Endothelial cell of umbilical vein (primary cell): Measurements from ENCODE around the gene COL21A1. TPM values are rescaled to one million over a fixed set of nuclear protein-coding genes. Genes with fewer than 3 reads are reported as not detected.
A peak's percentile ranks its signal among the peaks of the same experiment; 100 is the strongest.

ENCODE experiments used
- BruUV-seq: library from RNA; stranded (reverse); fragments of 400-500 nt; replicated peaks from 2 replicates; lab custom pipeline; 2021; lab: Mats Ljungman, UMichigan
- CTCF ChIA-PET: fragments of 300-600, 350-600 bp; sonication (Branson Sonifier 250); formaldehyde crosslinking; loops from one replicate; lab custom pipeline; 2021; ENCODE audit warnings: antibody characterized with exemption, inconsistent platforms; lab: Charles Lee
- POLR2A ChIA-PET: fragments of 300-600, 350-600 bp; sonication (Branson Sonifier 250); formaldehyde crosslinking; loops from one replicate; lab custom pipeline; 2021; ENCODE audit warnings: antibody characterized with exemption, inconsistent platforms; lab: Charles Lee
- DNase-seq: peaks from one replicate; pipeline ENCODE4 v3.0.0-alpha.2; 2011; ENCODE audit warnings: low read depth, low spot score
- FAIRE-seq: peaks from 2 replicates; lab custom pipeline; 2011; peaks lifted over from hg19 to GRCh38; lab: Jason Lieb, UNC
- H2AFZ ChIP-seq: 2 replicates; pipeline ENCODE4 v1.6.0; 2012; ENCODE audit warnings: low read depth, low read length, control low read depth, inconsistent platforms
- H3K27ac ChIP-seq: 2 replicates; pipeline ENCODE4 v1.5.1; 2011; ENCODE audit warnings: low read depth, mild to moderate bottlenecking, control low read depth, low read length, moderate library complexity; ENCODE audit not compliant: insufficient read depth
- H3K27me3 ChIP-seq, 2 experiments: 2 replicates each; pipeline versions ENCODE4 v1.6.0 to v1.6.1; 2011; ENCODE audit warnings: low read length in 2 of 2, mixed read lengths in 1 of 2; ENCODE audit not compliant: control insufficient read depth in 2 of 2, insufficient read depth in 2 of 2
- H3K36me3 ChIP-seq, 2 experiments: 2 replicates in 1 of 2; 3 replicates in 1 of 2; pipeline ENCODE4 v1.5.1; 2011; ENCODE audit warnings: low read length in 2 of 2, mild to moderate bottlenecking in 1 of 2, moderate library complexity in 1 of 2; ENCODE audit not compliant: control insufficient read depth in 2 of 2, insufficient read depth in 2 of 2; ENCODE audit errors: extremely low read depth in 1 of 2
- H3K4me1 ChIP-seq: 3 replicates; pipeline ENCODE4 v1.5.1; 2011; ENCODE audit warnings: mild to moderate bottlenecking, low read length; ENCODE audit not compliant: control insufficient read depth, insufficient read depth; ENCODE audit errors: extremely low read depth
- H3K4me2 ChIP-seq: 2 replicates; pipeline ENCODE4 v1.6.1; 2011; ENCODE audit warnings: low read length, control low read depth, mixed read lengths; ENCODE audit not compliant: insufficient read depth
- H3K4me3 ChIP-seq, 3 experiments: fragments of 200-600 bp in 1 of 3; sonication (generic), shearing (Covaris generic) in 1 of 3; replicated peaks in 1 of 3; 2 replicates each; pipeline ENCODE4 v1.5.1; 2011 to 2016; ENCODE audit warnings: control low read depth in 3 of 3, low read length in 3 of 3, mild to moderate bottlenecking in 2 of 3, inconsistent platforms in 1 of 3, low read depth in 1 of 3, moderate library complexity in 1 of 3; ENCODE audit not compliant: insufficient read depth in 1 of 3
- H3K79me2 ChIP-seq: 2 replicates; pipeline ENCODE4 v1.6.0; 2012; ENCODE audit warnings: low read length, inconsistent platforms; ENCODE audit not compliant: control insufficient read depth, insufficient read depth
- H3K9ac ChIP-seq: replicated peaks from 2 replicates; pipeline ENCODE3; 2011; ENCODE audit warnings: low read length, control low read depth; ENCODE audit not compliant: insufficient read depth; ENCODE audit errors: extremely low read depth
- H3K9me1 ChIP-seq: replicated peaks from 3 replicates; pipeline ENCODE4 v1.6.0; 2011; ENCODE audit warnings: mild to moderate bottlenecking, low read length; ENCODE audit not compliant: control insufficient read depth, insufficient read depth; ENCODE audit errors: extremely low read depth
- H3K9me3 ChIP-seq: replicated peaks from 2 replicates; pipeline ENCODE4 v1.5.1; 2012; ENCODE audit warnings: low read length, inconsistent platforms; ENCODE audit not compliant: control insufficient read depth, insufficient read depth
- H4K20me1 ChIP-seq: replicated peaks from 2 replicates; pipeline ENCODE3; 2011; ENCODE audit warnings: mild to moderate bottlenecking, low read length; ENCODE audit not compliant: control insufficient read depth, insufficient read depth; ENCODE audit errors: extremely low read depth
- CTCF ChIP-seq, 2 donors: IDR thresholded peaks; 1 replicate in 1 of 2; 2 replicates in 1 of 2; pipeline ENCODE4 v1.5.1; 2011; ENCODE audit warnings: low read length in 2 of 2, mild to moderate bottlenecking in 2 of 2, moderate library complexity in 2 of 2, control low read depth in 1 of 2, inconsistent platforms in 1 of 2, low read depth in 1 of 2; ENCODE audit not compliant: insufficient read depth in 1 of 2; ENCODE audit errors: extremely low read depth in 1 of 2
- EZH2 ChIP-seq: IDR thresholded peaks from 2 replicates; pipeline ENCODE4 v1.6.1; 2012; ENCODE audit warnings: borderline replicate concordance, low read depth, mild to moderate bottlenecking, moderate library complexity, low read length, inconsistent platforms; ENCODE audit not compliant: severe bottlenecking
- FOS ChIP-seq: IDR thresholded peaks from 2 replicates; pipeline ENCODE4 v1.6.1; 2011; ENCODE audit warnings: mild to moderate bottlenecking, low read length, moderate library complexity, borderline replicate concordance; ENCODE audit not compliant: insufficient read depth
- GATA2 ChIP-seq: IDR thresholded peaks from 2 replicates; pipeline ENCODE4 v1.7.0; 2011; ENCODE audit warnings: low read depth, mild to moderate bottlenecking, moderate library complexity, mixed read lengths, low read length; ENCODE audit not compliant: insufficient read length, insufficient read depth
- JUN ChIP-seq: IDR thresholded peaks from 2 replicates; pipeline ENCODE4 v1.6.1; 2011; ENCODE audit warnings: borderline replicate concordance, low read depth; ENCODE audit not compliant: insufficient read length, insufficient read depth
- MAX ChIP-seq: IDR thresholded peaks from 2 replicates; pipeline ENCODE4 v1.6.1; 2011; ENCODE audit not compliant: insufficient read depth, insufficient read length
- MYC ChIP-seq: IDR thresholded peaks from one replicate; pipeline ENCODE4 v1.6.1; 2011; ENCODE audit warnings: mild to moderate bottlenecking, low read depth, low read length
- POLR2A ChIP-seq: IDR thresholded peaks from 2 replicates; pipeline ENCODE4 v1.6.1; 2012; ENCODE audit warnings: low read depth, mild to moderate bottlenecking, control low read depth, low read length
- POLR2AphosphoS5 ChIP-seq: IDR thresholded peaks from 2 replicates; pipeline ENCODE4 v1.6.1; 2012; ENCODE audit warnings: low read depth, mild to moderate bottlenecking, control low read depth, low read length, moderate library complexity; ENCODE audit not compliant: insufficient read depth
- dilution Hi-C: fragments of 300-500 bp; cut with MboI; formaldehyde crosslinking; loops from one replicate; pipeline ENCODE4 v1.15.0; 2019; ENCODE audit warnings: low sequenced_read_pairs; ENCODE audit not compliant: extremely low pct_ligation_motif_present
- intact Hi-C: fragments of 100-400 bp; cut with micrococcal nuclease; formaldehyde crosslinking; loops from one replicate; pipeline ENCODE4 v1.10.0; 2022
- polyA plus RNA-seq, 4 experiments: library from polyadenylated mRNA; depleted of rRNA in 3 of 4; stranded (reverse) in 3 of 4; unstranded in 1 of 4; fragments of >200 nt; gene quantifications; 2 replicates each; pipeline versions ENCODE4 v1.2.1 to v1.2.3, GENCODE V29; 2011 to 2012; ENCODE audit warnings: missing spikeins in 1 of 4
- total RNA-seq: library from RNA; stranded (reverse); gene quantifications from 2 replicates; pipeline ENCODE4 v1.2.3, GENCODE V29; 2021

COL21A1 gene
- total and polyA plus RNA-seq, 2 donors (not counting 3 experiments of a cell fraction or from before 2014, with no cell fraction given) = 0.22 to 1.4 TPM

GRCh38 chr6:56101141-56101553 is 146.2 kb downstream of the COL21A1 start:
- peaks cover 13% of the 10 kb centered on the region for H3K4me1 ChIP-seq
- no peak overlapping the region for H3K4me2 ChIP-seq
- DNase-seq (no peak), FAIRE-seq (peak; percentile 77)
- dilution Hi-C loops (no loop called here), intact Hi-C loops (loop anchor here (5.0 kb wide), 1 partner anchor 131 kb away; no protein-coding TSS in a partner anchor)
- H3K9me3 ChIP-seq = no peaks in the 10 kb centered on the region
- TF ChIP-seq GATA2 = no peak
- TF ChIP-seq FOS = peak; percentile 60
- peak overlapping the region; percentile 22 for H2AFZ ChIP-seq
- no TSS peak for BruUV-seq
- H3K27me3 ChIP-seq = no peaks in the 10 kb centered on the region
- no peak overlapping the region for H3K4me3 ChIP-seq
- no peaks in the 10 kb centered on the region for H3K79me2 ChIP-seq
- ChIA-PET CTCF (no interaction called here), POLR2A (no interaction called here)
- no peaks in the 10 kb centered on the region for H4K20me1 ChIP-seq
- no peaks in the 10 kb centered on the region for H3K36me3 ChIP-seq
- no peaks in the 10 kb centered on the region for H3K9me1 ChIP-seq
- no peak overlapping the region for H3K27ac ChIP-seq
- H3K9ac ChIP-seq = no peak overlapping the region

- Histone ChIP-seq H3K27ac (no peak overlapping the region), H3K4me1 (peaks cover 13% of the 10 kb centered on the region), H3K4me3 (no peak overlapping the region), H4K20me1 (no peaks in the 10 kb centered on the region), H3K9me3 (no peaks in the 10 kb centered on the region), H2AFZ (peak overlapping the region; percentile 69), H3K9ac (peak overlapping the region; percentile 3), H3K9me1 (no peaks in the 10 kb centered on the region), H3K79me2 (no peaks in the 10 kb centered on the region), H3K36me3 (no peaks in the 10 kb centered on the region), H3K4me2 (peak overlapping the region; percentile 54), H3K27me3 (no peaks in the 10 kb centered on the region)
- dilution Hi-C loops = no loop called here
- ChIA-PET POLR2A (no interaction called here), CTCF (interaction anchor here (0.6 to 1.0 kb wide), 2 partner anchors 49 to 88 kb away, joined by 3 to 4 read pairs; no protein-coding TSS in a partner anchor)
- TF ChIP-seq GATA2 (no peak), EZH2 (no peak), CTCF (IDR thresholded peaks at IDR 0.05; ENCODE audit: extremely low read depth in 1 of 2, insufficient read depth in 1 of 2, low read depth in 1 of 2, low read length in 2 of 2) (no peak), POLR2A (no peak), FOS (no peak), JUN (no peak), POLR2AphosphoS5 (no peak), MAX (no peak), MYC (no peak)
- FAIRE-seq = peak; percentile 93
- DNase-seq = peak; percentile 71
- no TSS peak for BruUV-seq
- intact Hi-C loops = no loop called here
Measured at GRCh38 chr6:56096946-56097621, 150.3 kb downstream of the COL21A1 start.
